B cell (primary cell): ENCODE data around the gene MKRN1.

ENCODE experiments used
- EZH2 ChIP-seq: IDR thresholded peaks from 2 replicates; pipeline ENCODE4 v1.6.1; 2012; ENCODE audit warnings: borderline replicate concordance, low read depth, mild to moderate bottlenecking, moderate library complexity, low read length; ENCODE audit not compliant: insufficient read depth, poor library complexity, severe bottlenecking
- TF ChIP-seq, protein P1 (sequence below): fragments of 200-600 bp; IDR thresholded peaks from one replicate; pipeline ENCODE4 v1.8.0; 2022; ENCODE audit warnings: antibody characterized with exemption, mild to moderate bottlenecking

DNA sequence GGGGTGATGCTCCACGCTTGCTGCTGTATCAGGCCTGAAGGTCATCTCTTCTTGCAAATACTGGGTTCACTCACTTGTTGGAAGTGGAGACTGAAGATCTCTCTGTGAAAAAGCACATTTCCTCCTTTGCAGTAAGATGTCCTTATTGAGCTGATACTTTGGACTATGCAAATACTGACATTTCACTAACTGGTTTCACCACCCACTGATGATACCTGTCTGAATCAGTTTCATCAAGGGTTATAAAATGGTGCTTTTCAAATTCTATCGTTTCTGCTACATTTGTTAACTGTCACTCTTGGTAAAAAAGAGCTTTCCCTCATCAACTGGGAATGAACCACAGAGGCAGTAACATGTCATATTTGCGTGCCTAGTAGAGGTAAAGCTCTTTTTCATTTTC, 39.9 kb downstream of the MKRN1 start:
- TF ChIP-seq EZH2, result no peak
- TF ChIP-seq, protein P1, sequence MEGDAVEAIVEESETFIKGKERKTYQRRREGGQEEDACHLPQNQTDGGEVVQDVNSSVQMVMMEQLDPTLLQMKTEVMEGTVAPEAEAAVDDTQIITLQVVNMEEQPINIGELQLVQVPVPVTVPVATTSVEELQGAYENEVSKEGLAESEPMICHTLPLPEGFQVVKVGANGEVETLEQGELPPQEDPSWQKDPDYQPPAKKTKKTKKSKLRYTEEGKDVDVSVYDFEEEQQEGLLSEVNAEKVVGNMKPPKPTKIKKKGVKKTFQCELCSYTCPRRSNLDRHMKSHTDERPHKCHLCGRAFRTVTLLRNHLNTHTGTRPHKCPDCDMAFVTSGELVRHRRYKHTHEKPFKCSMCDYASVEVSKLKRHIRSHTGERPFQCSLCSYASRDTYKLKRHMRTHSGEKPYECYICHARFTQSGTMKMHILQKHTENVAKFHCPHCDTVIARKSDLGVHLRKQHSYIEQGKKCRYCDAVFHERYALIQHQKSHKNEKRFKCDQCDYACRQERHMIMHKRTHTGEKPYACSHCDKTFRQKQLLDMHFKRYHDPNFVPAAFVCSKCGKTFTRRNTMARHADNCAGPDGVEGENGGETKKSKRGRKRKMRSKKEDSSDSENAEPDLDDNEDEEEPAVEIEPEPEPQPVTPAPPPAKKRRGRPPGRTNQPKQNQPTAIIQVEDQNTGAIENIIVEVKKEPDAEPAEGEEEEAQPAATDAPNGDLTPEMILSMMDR, result no peak
